Vagina (tissue), 2 donors: ENCODE measurements around the gene PDCD10.

Experiments
- POLR2A ChIP-seq, 2 donors: fragments of 450-650 bp; IDR thresholded peaks; one replicate each; pipeline ENCODE4 v1.6.1; 2017; ENCODE audit warnings: antibody characterized with exemption in 2 of 2, mild to moderate bottlenecking in 2 of 2, moderate library complexity in 2 of 2
- TF ChIP-seq, protein P1 (sequence below), 3 experiments: fragments of 450-650 bp in 2 of 3; fragments of 200-600 bp in 1 of 3; sonication (generic) in 1 of 3; IDR thresholded peaks; one replicate each; pipeline ENCODE4 v1.5.1; 2017 to 2019; ENCODE audit warnings: antibody characterized with exemption in 3 of 3, mild to moderate bottlenecking in 2 of 3, moderate library complexity in 2 of 3

DNA sequence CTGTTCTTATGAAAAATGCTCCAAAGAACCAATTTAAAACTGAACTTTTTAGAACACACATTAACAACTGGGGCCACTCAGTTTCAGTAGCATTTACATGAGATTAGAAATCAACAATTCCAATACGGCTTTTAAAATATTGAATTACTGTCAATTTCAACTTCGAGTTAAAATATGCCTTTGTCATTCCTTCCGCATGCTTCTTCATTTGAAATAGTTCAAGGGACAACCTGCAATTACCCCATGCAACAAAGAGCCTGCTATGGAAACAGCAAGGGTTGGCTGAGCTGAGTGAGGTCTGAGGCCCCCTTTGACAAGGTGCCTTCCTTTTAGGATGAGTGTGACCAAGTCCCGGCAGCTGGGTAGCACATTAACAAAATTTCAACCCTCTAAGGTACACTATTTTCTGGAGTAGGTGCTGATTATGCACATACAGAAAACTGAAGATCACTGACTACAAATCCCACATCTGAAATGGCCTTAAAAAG, 11.6 kb downstream of the PDCD10 start:
- no peak for TF ChIP-seq POLR2A (IDR thresholded peaks at IDR 0.05)
- TF ChIP-seq, protein P1, sequence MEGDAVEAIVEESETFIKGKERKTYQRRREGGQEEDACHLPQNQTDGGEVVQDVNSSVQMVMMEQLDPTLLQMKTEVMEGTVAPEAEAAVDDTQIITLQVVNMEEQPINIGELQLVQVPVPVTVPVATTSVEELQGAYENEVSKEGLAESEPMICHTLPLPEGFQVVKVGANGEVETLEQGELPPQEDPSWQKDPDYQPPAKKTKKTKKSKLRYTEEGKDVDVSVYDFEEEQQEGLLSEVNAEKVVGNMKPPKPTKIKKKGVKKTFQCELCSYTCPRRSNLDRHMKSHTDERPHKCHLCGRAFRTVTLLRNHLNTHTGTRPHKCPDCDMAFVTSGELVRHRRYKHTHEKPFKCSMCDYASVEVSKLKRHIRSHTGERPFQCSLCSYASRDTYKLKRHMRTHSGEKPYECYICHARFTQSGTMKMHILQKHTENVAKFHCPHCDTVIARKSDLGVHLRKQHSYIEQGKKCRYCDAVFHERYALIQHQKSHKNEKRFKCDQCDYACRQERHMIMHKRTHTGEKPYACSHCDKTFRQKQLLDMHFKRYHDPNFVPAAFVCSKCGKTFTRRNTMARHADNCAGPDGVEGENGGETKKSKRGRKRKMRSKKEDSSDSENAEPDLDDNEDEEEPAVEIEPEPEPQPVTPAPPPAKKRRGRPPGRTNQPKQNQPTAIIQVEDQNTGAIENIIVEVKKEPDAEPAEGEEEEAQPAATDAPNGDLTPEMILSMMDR (IDR thresholded peaks at IDR 0.05) = no peak
